ENCODE results near the gene HAVCR1.

DNA sequence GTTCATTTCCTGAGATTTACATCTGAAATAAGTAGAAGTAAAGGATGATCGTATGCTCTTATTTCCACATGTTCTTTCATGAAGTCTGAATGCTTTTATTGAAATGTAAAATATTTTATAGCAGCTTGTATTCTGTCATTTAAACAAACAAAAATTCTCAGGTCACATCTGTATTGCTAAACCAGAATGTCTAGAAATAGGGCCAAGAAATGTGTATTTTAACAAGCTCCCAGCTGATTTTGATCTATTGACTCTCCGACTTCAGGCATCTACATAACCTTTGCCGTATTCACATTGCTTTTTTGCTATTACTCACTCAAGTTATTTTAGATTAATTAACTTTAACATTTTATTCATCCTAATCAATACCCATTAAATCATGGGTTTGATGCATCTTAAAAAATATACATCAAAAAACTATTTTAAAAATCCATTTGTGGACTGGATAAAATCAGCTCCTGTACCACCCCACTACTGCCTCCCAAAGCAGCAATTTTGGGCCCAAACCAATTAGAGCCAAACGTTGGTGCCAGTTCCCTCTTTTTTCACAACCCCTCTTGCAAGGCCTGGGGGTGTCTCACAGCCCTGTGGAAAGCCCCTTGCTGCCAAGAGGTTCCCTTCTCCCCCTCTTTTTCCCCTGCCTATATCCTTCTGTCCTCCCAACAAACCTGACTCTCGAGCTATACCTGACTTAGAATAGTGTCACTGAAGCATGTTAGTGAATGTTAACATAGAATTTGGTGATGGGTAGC lies 34.5 kb downstream of the HAVCR1 start:
- TF ChIP-seq, protein P1, sequence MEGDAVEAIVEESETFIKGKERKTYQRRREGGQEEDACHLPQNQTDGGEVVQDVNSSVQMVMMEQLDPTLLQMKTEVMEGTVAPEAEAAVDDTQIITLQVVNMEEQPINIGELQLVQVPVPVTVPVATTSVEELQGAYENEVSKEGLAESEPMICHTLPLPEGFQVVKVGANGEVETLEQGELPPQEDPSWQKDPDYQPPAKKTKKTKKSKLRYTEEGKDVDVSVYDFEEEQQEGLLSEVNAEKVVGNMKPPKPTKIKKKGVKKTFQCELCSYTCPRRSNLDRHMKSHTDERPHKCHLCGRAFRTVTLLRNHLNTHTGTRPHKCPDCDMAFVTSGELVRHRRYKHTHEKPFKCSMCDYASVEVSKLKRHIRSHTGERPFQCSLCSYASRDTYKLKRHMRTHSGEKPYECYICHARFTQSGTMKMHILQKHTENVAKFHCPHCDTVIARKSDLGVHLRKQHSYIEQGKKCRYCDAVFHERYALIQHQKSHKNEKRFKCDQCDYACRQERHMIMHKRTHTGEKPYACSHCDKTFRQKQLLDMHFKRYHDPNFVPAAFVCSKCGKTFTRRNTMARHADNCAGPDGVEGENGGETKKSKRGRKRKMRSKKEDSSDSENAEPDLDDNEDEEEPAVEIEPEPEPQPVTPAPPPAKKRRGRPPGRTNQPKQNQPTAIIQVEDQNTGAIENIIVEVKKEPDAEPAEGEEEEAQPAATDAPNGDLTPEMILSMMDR (conservative IDR thresholded peaks at IDR 0.05; ENCODE audit: low read length) = no peak
- no peak for TF ChIP-seq EZH2phosphoT487 (IDR thresholded peaks at IDR 0.05; ENCODE audit: borderline replicate concordance)

Data from Loucy (cell line).